ENCODE data around the gene MRPS21. TPM values are rescaled to one million over a fixed set of nuclear protein-coding genes. Genes with fewer than 3 reads are reported as not detected.

The MRPS21 gene
- total and polyA plus RNA-seq, 2 of the 8 experiments (the other 6 are each of a cell fraction or from before 2014, with no cell fraction given), result 81.9 to 99.8 TPM

- H4K8ac ChIP-seq (ENCODE audit: extremely low read depth, insufficient read depth, low read length), result no peak overlapping the region
- H2BK12ac ChIP-seq (ENCODE audit: low read depth, low read length), result no peak overlapping the region
- peaks cover 0 to 1% of the 10 kb centered on the region in 2 experiments for H4K20me1 ChIP-seq (replicated peaks in 1 of 2; ENCODE audit: control insufficient read depth in 1 of 2, insufficient read depth in 2 of 2, low read length in 2 of 2)
Measured at GRCh38 chr1:150321826-150322166, 28.1 kb downstream of the MRPS21 start.

More at GRCh38 chr1:150321826-150322166, 28.1 kb downstream of the MRPS21 start:
- Histone ChIP-seq H3K18ac (ENCODE audit: extremely low read depth, low read length) (peak overlapping the region; percentile 96; the same call in 1 of the 2 replicates), H3K79me2 (ENCODE audit: control insufficient read depth in 1 of 2, insufficient read depth in 2 of 2, low read length in 2 of 2) (peaks cover 12 to 28% of the 10 kb centered on the region in 2 experiments), H3K23ac (ENCODE audit: insufficient read length) (no peak overlapping the region), H3K14ac (ENCODE audit: insufficient read length) (no peak overlapping the region), H3K4me3 (ENCODE audit: extremely low read depth in 1 of 4, insufficient read depth in 2 of 4, low read depth in 3 of 4, low read length in 4 of 4) (peak overlapping the region; percentile 77 to 100 (median 91)), H2BK120ac (replicated peaks; ENCODE audit: low read depth, low read length) (no peak overlapping the region), H3K4me1 (replicated peaks in 1 of 4; ENCODE audit: control insufficient read depth in 3 of 4, insufficient read depth in 4 of 4, low read length in 3 of 4) (peaks cover 0 to 6% (median 1%) of the 10 kb centered on the region in 4 experiments; a peak in 3 of 7 replicates), H2BK15ac (ENCODE audit: low read length) (no peak overlapping the region), H3K79me1 (ENCODE audit: low read depth, low read length) (peaks cover 6% of the 10 kb centered on the region; the same call in 1 of the 2 replicates), H4K91ac (replicated peaks; ENCODE audit: insufficient read length, low read length) (peak overlapping the region; percentile 80), H2BK20ac (ENCODE audit: low read length) (no peak overlapping the region), H3K36me3 (ENCODE audit: control insufficient read depth in 2 of 4, insufficient read depth in 4 of 4, low read length in 3 of 4) (peaks cover 20 to 27% (median 21%) of the 10 kb centered on the region in 4 experiments), H3K56ac (replicated peaks; ENCODE audit: insufficient read length, low read depth, low read length) (peak overlapping the region; percentile 95), H2BK5ac (ENCODE audit: low read depth, low read length) (peak overlapping the region; percentile 93), H3K4ac (replicated peaks; ENCODE audit: insufficient read length, low read depth, low read length) (no peak overlapping the region), H2AFZ (ENCODE audit: low read length) (no peak overlapping the region), H3K9me3 (ENCODE audit: insufficient read depth in 2 of 2, low read depth in 1 of 2, low read length in 1 of 2) (no peaks in the 10 kb centered on the region; a peak in 1 of 4 replicates), H3K9ac (replicated peaks in 1 of 4; ENCODE audit: extremely low read depth in 1 of 4, low read depth in 3 of 4, low read length in 3 of 4) (peak overlapping the region; percentile 78 to 97 (median 84)), H3K23me2 (ENCODE audit: low read depth, low read length) (peaks cover 8% of the 10 kb centered on the region; the same call in 1 of the 2 replicates), H2AK5ac (ENCODE audit: low read depth, low read length) (no peak overlapping the region), H3K27me3 (replicated peaks in 1 of 4; ENCODE audit: control insufficient read depth in 3 of 4, extremely low read depth in 1 of 4, insufficient read depth in 3 of 4, low read length in 3 of 4) (no peaks in the 10 kb centered on the region; a peak in 1 of 7 replicates), H3K4me2 (ENCODE audit: insufficient read depth in 1 of 2, low read depth in 2 of 2, low read length in 2 of 2) (peak overlapping the region; percentile 80 to 92), H4K5ac (ENCODE audit: insufficient read length, low read depth, low read length) (peak overlapping the region; percentile 99), H3K27ac (ENCODE audit: low read depth, low read length) (peak overlapping the region; percentile 71)
- TF ChIP-seq KDM5A (IDR thresholded peaks at IDR 0.05; ENCODE audit: low read length) (0 out of 2 replicates have a peak, but pooled peaks have one; percentile 10), EZH2 (IDR thresholded peaks at IDR 0.05; ENCODE audit: low read depth, low read length, severe bottlenecking) (no peak)
- FAIRE-seq (no peak), DNase-seq (ENCODE audit: low read depth in 1 of 2, low spot score in 2 of 2) (no peak)
- WGBS, 2 experiments (ENCODE audit: extremely low coverage in 1 of 2, insufficient coverage in 1 of 2, insufficient read length in 1 of 2, insufficient replicate concordance in 2 of 2, low coverage in 1 of 2, low lambda C conversion rate in 2 of 2, missing lambda C conversion rate in 1 of 2), result 5% methylated on average over 9 of the region's 9 CpGs; no CpG with 5 or more reads in 1 of the 2 experiments
- ChIA-PET CTCF (ENCODE audit: partially characterized antibody) (interaction anchor here (1.5 kb wide), 1 partner anchor 66 kb away, joined by 4 read pairs; no protein-coding TSS in a partner anchor), POLR2A (ENCODE audit: partially characterized antibody) (interaction anchor here (0.7 to 1.9 kb wide), 9 partner anchors 8 to 93 kb away, joined by 3 to 8 read pairs (median 5); no protein-coding TSS in a partner anchor)

All from H1 (cell line).